HG03521 (cell line): ENCODE results near the gene SYT1.

Experiments
- ATAC-seq: cut with Tn5 transposase; IDR thresholded peaks from one replicate; pipeline ENCODE4 v1.9.1; 2021; ENCODE audit warnings: mild to moderate bottlenecking, moderate library complexity; ENCODE audit not compliant: unreplicated experiment

The SYT1 gene

GRCh38 chr12:79327465-79327864 lies 462.9 kb downstream of the SYT1 start:
- ATAC-seq = no peak

- ATAC-seq = no peak
Measured at GRCh38 chr12:79329933-79330332, 465.4 kb downstream of the SYT1 start.

GRCh38 chr12:79331870-79332269 lies 467.3 kb downstream of the SYT1 start:
- ATAC-seq = no peak

- ATAC-seq = no peak
Measured at GRCh38 chr12:79333144-79333543, 468.6 kb downstream of the SYT1 start.

- ATAC-seq = no peak
Measured at GRCh38 chr12:79337662-79338290, 473.2 kb downstream of the SYT1 start.

GRCh38 chr12:79344855-79345847 lies 480.6 kb downstream of the SYT1 start:
- ATAC-seq = no peak

- no peak for ATAC-seq
Measured at GRCh38 chr12:79347866-79348265, 483.3 kb downstream of the SYT1 start.

- ATAC-seq = no peak
Measured at GRCh38 chr12:79351251-79351650, 486.7 kb downstream of the SYT1 start.

- ATAC-seq = no peak
Measured at GRCh38 chr12:79356216-79356615, 491.6 kb downstream of the SYT1 start.

GRCh38 chr12:79357048-79357447 lies 492.5 kb downstream of the SYT1 start:
- no peak for ATAC-seq

- ATAC-seq = no peak
Measured at GRCh38 chr12:79358716-79359300, 494.2 kb downstream of the SYT1 start.

- no peak for ATAC-seq
Measured at GRCh38 chr12:79360286-79360685, 495.7 kb downstream of the SYT1 start.

- ATAC-seq = no peak
Measured at GRCh38 chr12:79360936-79361335, 496.4 kb downstream of the SYT1 start.

- ATAC-seq = no peak
Measured at GRCh38 chr12:79364197-79364596, 499.6 kb downstream of the SYT1 start.

- ATAC-seq = no peak
Measured at GRCh38 chr12:79366374-79366773, 501.8 kb downstream of the SYT1 start.

- no peak for ATAC-seq
Measured at GRCh38 chr12:79367032-79367589, 502.5 kb downstream of the SYT1 start.

GRCh38 chr12:79370021-79370420 lies 505.4 kb downstream of the SYT1 start:
- no peak for ATAC-seq

GRCh38 chr12:79371226-79371625 lies 506.7 kb downstream of the SYT1 start:
- no peak for ATAC-seq

- ATAC-seq = peak; percentile 89
Measured at GRCh38 chr12:79373896-79374499, 509.4 kb downstream of the SYT1 start.

- no peak for ATAC-seq
Measured at GRCh38 chr12:79374545-79374944, 510.0 kb downstream of the SYT1 start.

GRCh38 chr12:79375050-79375449 lies 510.5 kb downstream of the SYT1 start:
- no peak for ATAC-seq
